HG02885 (cell line): ENCODE data around the gene FABP6.

Experiments used
- ATAC-seq: cut with Tn5 transposase; IDR thresholded peaks from one replicate; pipeline ENCODE4 v1.9.1; 2021; ENCODE audit warnings: mild to moderate bottlenecking; ENCODE audit not compliant: unreplicated experiment, poor library complexity

Gene FABP6

GRCh38 chr5:160286947-160287346 lies 57.6 kb downstream of the FABP6 start:
- no peak for ATAC-seq

- ATAC-seq: no peak
Observed at GRCh38 chr5:160287378-160288051, 58.2 kb downstream of the FABP6 start.
